HFFc6 (cell line): ENCODE data around the gene ANKS1A. TPM values are rescaled to one million over a fixed set of nuclear protein-coding genes. Genes with fewer than 3 reads are reported as not detected.

Experiments used
- DNase-seq: peaks from one replicate; pipeline ENCODE4 v3.0.0-alpha.2; 2018
- H3K27ac Mint-ChIP-seq: 2 replicates; pipeline ENCODE4 v1.8.0; 2020; ENCODE audit warnings: mild to moderate bottlenecking, mixed read lengths
- H3K27me3 Mint-ChIP-seq: 2 replicates; pipeline ENCODE4 v1.8.0; 2021; ENCODE audit warnings: mild to moderate bottlenecking, moderate library complexity, mixed read lengths; ENCODE audit not compliant: insufficient read depth
- H3K36me3 Mint-ChIP-seq: 2 replicates; pipeline ENCODE4 v1.8.0; 2021; ENCODE audit warnings: low read depth, mixed read lengths
- H3K4me1 Mint-ChIP-seq: 2 replicates; pipeline ENCODE4 v1.8.0; 2020; ENCODE audit warnings: low read depth, mixed read lengths
- H3K4me3 Mint-ChIP-seq: 2 replicates; pipeline ENCODE4 v1.8.0; 2020; ENCODE audit warnings: mild to moderate bottlenecking, moderate library complexity, mixed read lengths
- H3K9me3 Mint-ChIP-seq: 2 replicates; pipeline ENCODE4 v1.8.0; 2020; ENCODE audit warnings: mild to moderate bottlenecking, mixed read lengths
- CTCF ChIP-seq: fragments of 200-600 bp; sonication (generic); IDR thresholded peaks from 2 replicates; pipeline ENCODE4 v1.5.0; 2021; ENCODE audit warnings: antibody characterized with exemption, mild to moderate bottlenecking
- total RNA-seq, 6 experiments: library from RNA; stranded (reverse); fragmentation: NEBNext Ultra II Directional; extraction: Animal tissue kit (Norgen Biotek cat#: 25700); gene quantifications; 2 replicates in 1 of 6; 3 replicates in 5 of 6; pipeline ENCODE4 v1.2.3, GENCODE V29; 2021

Gene ANKS1A
- total RNA-seq, 6 experiments from 2014 or later = 11.6 to 13.5 (median 13.1) TPM

GRCh38 chr6:34953061-34954025, 64.3 kb downstream of the ANKS1A start:
- no peak for TF ChIP-seq CTCF
- Mint-ChIP-seq H3K4me1 (peaks cover 28% of the 10 kb centered on the region), H3K27me3 (no peaks in the 10 kb centered on the region; the same call in 1 of the 2 replicates), H3K9me3 (no peaks in the 10 kb centered on the region), H3K4me3 (no peak overlapping the region), H3K36me3 (no peaks in the 10 kb centered on the region), H3K27ac (peak overlapping the region; percentile 96)
- DNase-seq = peak; percentile 61

GRCh38 chr6:34955442-34955841, 66.4 kb downstream of the ANKS1A start:
- Mint-ChIP-seq H3K36me3 (no peaks in the 10 kb centered on the region), H3K27ac (no peak overlapping the region)
- TF ChIP-seq CTCF = no peak

GRCh38 chr6:34957231-34957783, 68.3 kb downstream of the ANKS1A start:
- H3K9me3 Mint-ChIP-seq = no peaks in the 10 kb centered on the region
- no peak for TF ChIP-seq CTCF
- peaks cover 28% of the 10 kb centered on the region for H3K4me1 Mint-ChIP-seq
- no peaks in the 10 kb centered on the region for H3K36me3 Mint-ChIP-seq
- H3K27ac Mint-ChIP-seq = no peak overlapping the region
- H3K4me3 Mint-ChIP-seq = no peak overlapping the region
- DNase-seq = no peak
- no peaks in the 10 kb centered on the region; the same call in 1 of the 2 replicates for H3K27me3 Mint-ChIP-seq

More at GRCh38 chr6:34955442-34955841, 66.4 kb downstream of the ANKS1A start:
- H3K27me3 Mint-ChIP-seq = no peaks in the 10 kb centered on the region; the same call in 1 of the 2 replicates
- no peak for DNase-seq
- H3K4me3 Mint-ChIP-seq = no peak overlapping the region
- peaks cover 28% of the 10 kb centered on the region for H3K4me1 Mint-ChIP-seq
- no peaks in the 10 kb centered on the region for H3K9me3 Mint-ChIP-seq

GRCh38 chr6:34958734-34959133, 69.7 kb downstream of the ANKS1A start:
- no peak for DNase-seq
- Mint-ChIP-seq H3K4me1 (peaks cover 18% of the 10 kb centered on the region), H3K36me3 (no peaks in the 10 kb centered on the region), H3K9me3 (no peaks in the 10 kb centered on the region), H3K27me3 (no peaks in the 10 kb centered on the region; the same call in 1 of the 2 replicates), H3K27ac (no peak overlapping the region), H3K4me3 (no peak overlapping the region)
- no peak for TF ChIP-seq CTCF

- Mint-ChIP-seq H3K36me3 (no peaks in the 10 kb centered on the region), H3K27me3 (no peaks in the 10 kb centered on the region; the same call in 1 of the 2 replicates), H3K27ac (no peak overlapping the region), H3K9me3 (no peaks in the 10 kb centered on the region), H3K4me1 (peaks cover 17% of the 10 kb centered on the region), H3K4me3 (no peak overlapping the region)
- TF ChIP-seq CTCF = no peak
- DNase-seq = no peak
Observed at GRCh38 chr6:34959224-34959623, 70.2 kb downstream of the ANKS1A start.
